GM19043 (cell line): Measurements from ENCODE around the gene UNC119B.

Experiments used
- ATAC-seq: cut with Tn5 transposase; IDR thresholded peaks from one replicate; pipeline ENCODE4 v1.9.1; 2021; ENCODE audit warnings: low read depth; ENCODE audit not compliant: unreplicated experiment

Gene UNC119B

GRCh38 chr12:120687578-120688289 is 22.5 kb upstream of the UNC119B start:
- no peak for ATAC-seq

GRCh38 chr12:120688527-120689071 is 21.7 kb upstream of the UNC119B start:
- no peak for ATAC-seq

- ATAC-seq = no peak
Measured at GRCh38 chr12:120689397-120690082, 20.7 kb upstream of the UNC119B start.

GRCh38 chr12:120690083-120690450 is 20.2 kb upstream of the UNC119B start:
- no peak for ATAC-seq

GRCh38 chr12:120690978-120691377 is 19.3 kb upstream of the UNC119B start:
- no peak for ATAC-seq

GRCh38 chr12:120692524-120693033 is 17.7 kb upstream of the UNC119B start:
- ATAC-seq = no peak

GRCh38 chr12:120693848-120694247 is 16.4 kb upstream of the UNC119B start:
- no peak for ATAC-seq

GRCh38 chr12:120696626-120697025 is 13.6 kb upstream of the UNC119B start:
- no peak for ATAC-seq

- ATAC-seq = no peak
Measured at GRCh38 chr12:120697344-120697743, 12.9 kb upstream of the UNC119B start.

- ATAC-seq = no peak
Measured at GRCh38 chr12:120698665-120699064, 11.6 kb upstream of the UNC119B start.

GRCh38 chr12:120699553-120699952 is 10.7 kb upstream of the UNC119B start:
- ATAC-seq = no peak

GRCh38 chr12:120700886-120701285 is 9.4 kb upstream of the UNC119B start:
- no peak for ATAC-seq

- no peak for ATAC-seq
Measured at GRCh38 chr12:120702637-120703036, 7.6 kb upstream of the UNC119B start.

- no peak for ATAC-seq
Measured at GRCh38 chr12:120703311-120703942, 6.8 kb upstream of the UNC119B start.

- no peak for ATAC-seq
Measured at GRCh38 chr12:120705618-120706017, 4.6 kb upstream of the UNC119B start.

- no peak for ATAC-seq
Measured at GRCh38 chr12:120706029-120706428, 4.2 kb upstream of the UNC119B start.

- ATAC-seq = no peak
Measured at GRCh38 chr12:120708651-120709050, 1.6 kb upstream of the UNC119B start.

- peak; percentile 15 for ATAC-seq
Measured at GRCh38 chr12:120710805-120711296, 593 bp downstream of the UNC119B start.

GRCh38 chr12:120711411-120711810 is 1.2 kb downstream of the UNC119B start:
- no peak for ATAC-seq

GRCh38 chr12:120712610-120713009 is 2.4 kb downstream of the UNC119B start:
- ATAC-seq = no peak

- no peak for ATAC-seq
Measured at GRCh38 chr12:120713861-120714482, 3.7 kb downstream of the UNC119B start.
